Measurements from ENCODE around the gene KCNMA1. TPM values are rescaled to one million over a fixed set of nuclear protein-coding genes. Genes with fewer than 3 reads are reported as not detected.

The KCNMA1 gene
- total RNA-seq, 1 donor, result 106 TPM

DNA sequence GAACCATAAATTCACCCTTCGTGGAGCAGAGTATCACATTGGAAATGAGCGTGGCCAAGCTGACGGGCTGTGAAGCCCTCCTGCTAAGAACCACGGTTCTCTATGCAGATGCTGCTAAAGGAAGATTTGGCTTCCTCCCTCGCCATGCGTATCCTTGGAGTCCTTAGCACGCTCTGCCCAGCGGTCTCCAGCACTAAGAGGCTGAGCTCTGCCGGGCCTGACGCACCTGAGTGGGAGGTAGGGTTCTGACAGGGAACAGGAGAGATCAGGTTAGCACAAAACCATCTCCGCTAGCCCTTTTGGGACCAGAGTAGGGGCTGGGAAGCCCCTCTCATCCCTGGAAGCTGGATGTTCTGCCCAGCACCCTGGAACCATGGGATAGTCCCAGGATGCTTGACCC, 225.8 kb downstream of the KCNMA1 start:
- no peak for DNase-seq (ENCODE audit: low read depth)
- TF ChIP-seq, protein P1, sequence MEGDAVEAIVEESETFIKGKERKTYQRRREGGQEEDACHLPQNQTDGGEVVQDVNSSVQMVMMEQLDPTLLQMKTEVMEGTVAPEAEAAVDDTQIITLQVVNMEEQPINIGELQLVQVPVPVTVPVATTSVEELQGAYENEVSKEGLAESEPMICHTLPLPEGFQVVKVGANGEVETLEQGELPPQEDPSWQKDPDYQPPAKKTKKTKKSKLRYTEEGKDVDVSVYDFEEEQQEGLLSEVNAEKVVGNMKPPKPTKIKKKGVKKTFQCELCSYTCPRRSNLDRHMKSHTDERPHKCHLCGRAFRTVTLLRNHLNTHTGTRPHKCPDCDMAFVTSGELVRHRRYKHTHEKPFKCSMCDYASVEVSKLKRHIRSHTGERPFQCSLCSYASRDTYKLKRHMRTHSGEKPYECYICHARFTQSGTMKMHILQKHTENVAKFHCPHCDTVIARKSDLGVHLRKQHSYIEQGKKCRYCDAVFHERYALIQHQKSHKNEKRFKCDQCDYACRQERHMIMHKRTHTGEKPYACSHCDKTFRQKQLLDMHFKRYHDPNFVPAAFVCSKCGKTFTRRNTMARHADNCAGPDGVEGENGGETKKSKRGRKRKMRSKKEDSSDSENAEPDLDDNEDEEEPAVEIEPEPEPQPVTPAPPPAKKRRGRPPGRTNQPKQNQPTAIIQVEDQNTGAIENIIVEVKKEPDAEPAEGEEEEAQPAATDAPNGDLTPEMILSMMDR (IDR thresholded peaks at IDR 0.05; ENCODE audit: insufficient read depth, low read length), result no peak
- no peak overlapping the region for H3K4me3 ChIP-seq (ENCODE audit: low read depth, low read length)

DNA sequence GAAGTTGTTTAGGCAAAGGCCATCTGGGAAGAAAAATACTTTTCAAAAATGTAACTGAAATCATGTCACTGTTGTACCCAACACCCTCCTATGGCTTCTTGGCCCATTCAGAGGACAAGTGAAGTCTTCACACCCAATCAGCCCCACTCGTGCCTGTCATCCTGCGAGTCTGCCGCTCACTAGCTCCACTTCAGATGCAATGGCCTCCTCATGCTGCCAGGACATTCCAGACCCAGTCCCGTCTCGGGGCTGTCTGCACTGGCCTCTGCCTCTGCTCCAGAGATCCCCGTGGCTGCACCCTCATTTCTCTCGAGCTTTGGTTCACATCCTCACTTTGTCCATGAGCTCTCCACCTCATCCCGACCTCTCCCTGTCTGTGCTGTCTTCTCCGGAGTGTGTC, 227.1 kb downstream of the KCNMA1 start:
- no peak for DNase-seq (ENCODE audit: low read depth)
- TF ChIP-seq, protein P1 (IDR thresholded peaks at IDR 0.05; ENCODE audit: insufficient read depth, low read length), result no peak
- no peak overlapping the region for H3K4me3 ChIP-seq (ENCODE audit: low read depth, low read length)

DNA sequence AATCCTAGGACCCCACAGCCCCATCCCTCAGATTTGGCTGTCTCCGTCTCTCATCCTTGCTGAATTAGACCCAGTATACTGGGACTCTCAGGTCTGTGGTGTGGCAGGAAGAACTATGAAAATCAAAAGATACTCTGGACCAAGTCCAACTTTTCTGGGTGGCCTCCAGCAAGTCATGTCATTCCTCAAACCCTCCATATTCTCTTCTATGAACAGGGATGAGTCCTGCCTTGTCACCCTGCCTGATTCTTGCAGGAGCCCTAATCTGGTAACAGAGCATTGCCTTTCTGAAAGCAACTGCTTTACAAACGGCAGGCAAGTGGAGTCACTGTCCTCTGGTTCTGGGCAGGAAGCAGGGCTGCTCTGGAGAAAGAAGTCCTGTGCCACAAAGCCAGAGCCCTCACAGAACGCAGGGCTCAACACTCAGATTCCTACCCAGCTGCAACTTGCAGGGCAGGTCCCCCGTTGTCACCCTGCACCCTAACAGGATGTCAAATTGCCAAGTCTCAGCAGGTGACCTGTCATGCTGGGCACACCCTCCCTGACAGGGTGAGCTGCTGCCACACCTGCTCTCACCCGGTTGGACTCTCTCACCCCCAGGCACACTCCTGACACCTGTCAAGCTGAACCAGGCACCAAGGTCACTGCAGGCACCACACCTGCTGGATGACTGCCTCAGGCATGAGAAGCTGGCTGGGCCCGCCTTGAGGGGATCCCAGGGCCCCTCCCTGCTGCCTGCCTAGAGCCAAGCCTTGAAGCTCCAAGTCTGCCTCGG, 227.7 kb downstream of the KCNMA1 start:
- TF ChIP-seq, protein P1 (IDR thresholded peaks at IDR 0.05; ENCODE audit: insufficient read depth, low read length), result no peak
- H3K4me3 ChIP-seq (ENCODE audit: low read depth, low read length), result no peak overlapping the region
- no peak for DNase-seq (ENCODE audit: low read depth)

DNA sequence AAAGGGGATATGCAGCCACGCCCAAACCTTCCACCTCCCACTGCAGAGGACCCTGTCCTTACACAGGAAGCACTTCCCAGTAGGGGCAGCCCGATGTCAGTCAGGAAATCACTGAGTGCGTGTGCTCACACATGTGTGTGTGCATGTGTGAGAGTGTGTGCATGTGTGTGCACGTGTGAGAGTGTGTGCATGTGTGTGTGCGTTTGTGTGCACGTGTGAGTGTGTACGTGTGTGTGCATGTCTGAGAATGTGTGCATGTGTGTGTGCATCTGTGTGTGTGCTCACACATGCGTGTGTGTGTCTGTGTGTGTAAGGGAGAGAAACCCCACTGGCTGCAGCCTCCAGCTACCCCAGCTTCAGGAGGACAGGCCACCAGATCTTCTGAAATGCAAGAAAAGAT, 229.3 kb downstream of the KCNMA1 start:
- H3K4me3 ChIP-seq (ENCODE audit: low read depth, low read length), result no peak overlapping the region
- no peak for DNase-seq (ENCODE audit: low read depth)
- TF ChIP-seq, protein P1 (IDR thresholded peaks at IDR 0.05; ENCODE audit: insufficient read depth, low read length), result no peak

DNA sequence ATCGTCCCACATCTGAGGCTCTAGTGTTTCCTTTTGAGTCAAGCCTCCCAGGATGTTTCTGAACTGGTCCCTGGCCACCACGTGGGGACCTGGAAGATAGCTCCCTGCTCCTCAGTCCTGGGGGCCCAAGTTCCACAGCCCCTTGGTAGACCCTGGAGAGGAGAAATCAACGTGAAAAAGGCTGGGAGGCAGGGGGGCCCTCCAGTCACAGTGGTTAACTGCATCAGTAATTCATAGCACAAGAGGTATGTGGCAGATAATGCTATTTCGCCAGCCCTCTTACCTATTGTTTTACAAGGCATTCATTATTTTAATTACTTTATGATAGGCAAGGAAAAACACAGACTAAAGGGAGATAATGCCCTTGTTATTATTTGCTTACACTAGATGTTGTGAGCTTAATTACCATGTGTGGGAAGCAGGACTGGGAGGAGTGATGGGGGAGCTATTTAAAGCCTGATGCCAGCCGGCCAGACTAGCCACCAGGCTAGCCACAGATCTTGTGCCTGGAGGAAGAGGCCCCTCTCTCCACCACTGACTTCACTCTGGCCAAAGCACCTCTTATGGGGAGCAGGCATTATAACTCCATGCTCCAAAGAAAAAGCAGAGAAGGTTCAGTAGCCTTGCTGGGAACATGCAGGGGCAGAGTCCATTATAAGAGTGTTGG, 230.7 kb downstream of the KCNMA1 start:
- TF ChIP-seq, protein P1 (IDR thresholded peaks at IDR 0.05; ENCODE audit: insufficient read depth, low read length), result no peak

DNA sequence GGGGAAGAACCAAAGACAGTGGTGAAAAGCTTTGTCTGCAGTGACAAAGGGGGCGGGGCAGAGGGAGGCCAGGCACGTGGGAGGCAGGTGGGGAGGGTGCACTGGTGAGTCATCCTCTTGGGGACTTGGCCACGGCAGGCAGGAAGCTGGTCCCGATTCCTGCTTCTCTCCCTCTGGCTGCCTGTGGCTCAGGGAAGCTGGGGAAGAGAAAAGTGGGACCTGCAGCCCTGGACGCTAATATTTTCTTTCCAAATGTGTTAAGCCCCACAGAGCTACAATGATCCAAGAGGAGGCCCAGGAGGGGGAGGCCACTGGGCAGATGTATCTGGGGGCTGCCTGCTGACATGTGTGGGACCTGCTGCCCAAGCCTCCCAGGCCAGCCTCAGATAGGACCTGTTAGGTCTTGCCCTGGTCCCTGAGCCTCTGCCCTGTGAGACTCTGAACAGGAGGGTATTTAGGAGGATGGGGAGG, 231.8 kb downstream of the KCNMA1 start:
- TF ChIP-seq, protein P1 (IDR thresholded peaks at IDR 0.05; ENCODE audit: insufficient read depth, low read length), result no peak
- H3K4me3 ChIP-seq (ENCODE audit: low read depth, low read length), result no peak overlapping the region
- DNase-seq (ENCODE audit: low read depth), result peak; percentile 62

More for the DNA sequence above, 230.7 kb downstream of the KCNMA1 start:
- no peak for DNase-seq (ENCODE audit: low read depth)
- no peak overlapping the region for H3K4me3 ChIP-seq (ENCODE audit: low read depth, low read length)
